GM21447 (cell line): ENCODE data around the gene KATNB1.
"Not testable (repeated sequence)": the region's sequence is repeated elsewhere in the genome, so short reads cannot be mapped to it uniquely, and the experiment has no call there.

Source experiments
- ATAC-seq: cut with Tn5 transposase; IDR thresholded peaks from one replicate; pipeline ENCODE4 v1.9.1; 2021; ENCODE audit not compliant: unreplicated experiment

Gene KATNB1

DNA sequence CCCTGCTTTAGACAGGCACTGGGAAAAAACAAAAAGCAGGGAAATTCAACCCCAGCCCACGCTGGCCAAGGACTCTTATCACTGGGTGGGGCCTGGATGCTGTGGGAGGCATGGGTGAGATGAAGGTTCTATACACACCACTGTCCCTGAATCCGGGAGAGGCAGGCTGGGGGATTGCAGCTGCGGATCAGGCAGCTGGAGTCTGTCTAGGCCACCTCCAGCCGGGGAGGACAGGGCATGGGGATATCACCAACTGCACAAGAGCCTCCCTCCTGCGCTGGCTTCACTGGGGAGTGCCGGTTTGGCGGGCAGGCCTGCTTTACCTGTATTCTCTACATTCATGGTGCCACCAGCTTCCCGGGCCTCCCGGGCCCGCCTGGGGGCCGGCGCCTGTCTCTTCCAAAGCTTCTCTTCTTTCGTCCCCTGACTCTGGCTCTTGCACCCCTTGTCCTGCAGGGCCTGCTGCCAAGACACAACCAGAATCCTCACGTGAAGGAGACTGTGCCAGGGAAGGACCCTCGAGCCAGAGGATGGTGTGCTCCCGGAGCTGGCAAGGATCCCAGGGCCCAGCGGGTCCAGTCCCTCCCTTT is 52.8 kb downstream of the KATNB1 start:
- no peak for ATAC-seq

- ATAC-seq = no peak
These were observed 53.4 kb downstream of the KATNB1 start for GRCh38 chr16:57788951-57789350.

DNA sequence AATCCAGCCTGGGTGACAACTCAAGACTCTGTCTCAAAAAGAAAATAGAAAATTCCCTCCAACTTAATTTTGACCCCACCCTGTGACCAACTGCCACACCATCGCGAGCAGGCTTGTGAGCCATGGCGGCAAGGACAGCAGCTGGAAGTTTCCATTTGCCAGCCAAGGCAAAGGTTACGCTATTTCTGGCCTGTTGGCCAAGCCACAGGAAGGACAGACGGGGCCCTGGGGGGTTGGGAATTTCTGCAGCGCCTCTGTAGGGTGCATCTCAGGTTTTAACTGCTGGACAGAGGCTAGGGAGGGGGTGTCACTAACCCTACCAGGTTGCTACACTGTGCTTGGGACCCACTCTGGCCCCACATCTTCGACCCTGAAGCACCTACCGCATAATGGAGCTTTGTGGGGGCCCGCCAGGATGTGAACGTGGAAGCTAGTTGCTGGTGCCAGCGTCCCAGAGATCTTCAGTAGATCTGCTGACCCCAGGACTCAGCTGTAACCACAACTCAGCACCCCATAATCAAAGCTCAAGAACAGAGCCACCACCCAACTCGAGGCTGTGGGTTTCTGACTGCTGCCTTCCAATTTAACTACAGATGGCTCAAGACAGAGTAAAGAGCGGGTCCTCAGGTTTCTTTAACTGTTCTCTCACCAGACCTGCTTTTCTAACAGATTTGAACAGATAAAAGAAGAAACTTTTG is 55.8 kb downstream of the KATNB1 start:
- no peak for ATAC-seq

DNA sequence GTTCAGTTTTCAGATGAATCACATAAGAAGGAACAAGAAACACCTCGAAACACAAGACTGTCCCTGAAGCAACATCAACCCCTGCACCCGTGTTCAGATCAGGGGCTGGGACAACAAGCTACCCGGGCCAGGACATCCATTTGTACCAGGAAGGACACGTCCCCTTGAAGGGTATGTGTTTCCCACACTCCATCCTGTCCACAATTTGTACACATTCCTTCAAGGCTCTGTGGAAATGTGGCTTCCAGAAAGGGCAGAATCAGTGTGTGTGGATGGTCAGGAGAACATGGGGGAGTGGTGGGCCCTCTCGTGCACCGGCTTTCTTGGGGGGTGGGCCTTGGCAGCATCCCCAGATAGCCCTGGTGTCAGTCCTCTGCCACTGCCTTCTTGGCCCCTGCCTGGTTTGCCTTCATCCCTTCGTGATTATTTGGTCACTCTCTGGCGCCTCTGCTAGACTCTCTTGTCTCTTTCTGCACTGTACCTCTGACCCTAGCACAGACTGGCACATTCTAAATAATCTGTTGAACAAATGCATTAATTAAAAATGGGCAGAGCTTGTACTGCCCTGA is 56.4 kb downstream of the KATNB1 start:
- ATAC-seq = no peak

DNA sequence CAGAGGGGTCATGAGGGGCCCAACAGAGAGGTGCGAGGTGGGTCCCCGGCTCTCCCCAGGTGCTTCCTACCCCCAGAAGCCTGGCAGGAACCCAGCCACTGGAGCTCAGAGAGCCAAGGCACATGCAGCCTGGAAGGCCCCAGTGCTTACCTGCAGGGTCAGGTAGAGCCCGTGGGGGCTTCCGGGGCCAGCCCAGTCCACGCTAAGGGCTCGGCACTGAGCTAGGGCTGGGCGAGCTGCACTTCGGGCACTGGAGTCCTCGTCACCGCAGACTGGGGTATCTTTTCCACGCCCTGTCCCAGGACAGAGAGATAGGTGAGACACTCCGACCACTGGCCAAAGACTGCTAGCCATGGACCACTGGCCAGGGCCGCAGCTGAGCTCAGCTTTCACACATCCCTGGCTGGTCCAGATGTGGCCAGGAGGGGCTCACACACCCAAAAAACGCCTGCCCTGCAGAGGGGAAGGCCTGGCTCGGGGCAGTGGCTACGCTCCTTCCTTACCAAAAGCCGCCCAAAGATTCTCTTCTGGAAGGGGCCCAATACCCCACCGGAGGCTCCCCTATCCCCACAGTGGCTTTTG is 59.4 kb downstream of the KATNB1 start:
- no peak for ATAC-seq

DNA sequence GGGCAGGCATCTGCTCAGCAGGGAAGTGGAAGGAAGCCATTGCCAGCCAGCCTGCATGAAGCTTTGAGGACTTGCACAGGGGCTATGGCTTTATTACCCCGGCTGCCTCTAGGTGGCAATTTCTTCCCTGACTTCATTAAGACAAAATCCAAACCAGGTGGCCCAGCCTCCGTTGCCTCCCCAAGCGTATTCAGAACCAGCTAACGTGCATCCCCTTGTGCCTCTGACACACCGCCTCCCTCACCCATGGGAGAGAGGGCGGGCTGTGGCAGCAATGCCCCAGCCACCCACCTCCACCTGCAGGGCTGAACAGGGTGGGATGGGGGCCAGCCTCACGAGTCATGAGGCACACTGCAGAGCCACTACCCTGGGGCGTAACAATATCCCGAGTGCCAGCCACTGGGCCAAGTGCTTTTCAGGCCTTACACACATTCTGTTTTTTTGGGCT is 59.9 kb downstream of the KATNB1 start:
- no peak for ATAC-seq

DNA sequence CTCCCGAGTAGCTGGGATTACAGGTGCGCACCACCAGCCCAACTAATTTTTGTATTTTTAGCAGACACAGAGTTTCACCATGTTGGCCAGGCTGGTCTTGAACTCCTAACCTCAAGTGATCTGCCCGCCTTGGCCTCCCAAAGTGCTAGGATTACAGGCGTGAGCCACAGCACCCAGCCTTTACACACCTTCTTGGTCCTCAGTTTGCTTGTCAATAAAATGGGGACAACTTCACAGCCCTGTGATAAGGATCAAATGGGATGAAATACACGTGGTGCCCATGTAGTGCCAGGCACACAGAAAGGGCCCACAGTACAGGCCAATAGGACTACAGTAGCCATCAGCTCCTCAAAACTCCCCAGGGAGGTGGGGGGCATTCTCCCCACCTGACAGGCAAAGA is 60.4 kb downstream of the KATNB1 start:
- not testable (repeated sequence) for ATAC-seq

DNA sequence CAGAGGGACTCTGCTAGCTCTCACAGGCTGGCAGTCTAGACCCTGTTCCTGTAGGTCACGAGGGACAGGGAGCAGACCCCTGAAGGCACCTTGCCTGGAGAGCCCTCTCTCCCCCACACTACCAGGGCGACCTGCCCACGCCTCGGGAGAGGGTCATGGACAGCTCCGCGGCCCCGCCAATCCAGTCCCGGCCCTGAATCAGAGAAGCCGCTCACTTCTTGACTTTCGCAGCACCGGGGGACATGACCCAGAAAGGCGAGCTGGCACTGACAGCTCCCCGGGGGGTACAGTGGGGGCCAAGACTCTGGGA is 61.6 kb downstream of the KATNB1 start:
- ATAC-seq = no peak

DNA sequence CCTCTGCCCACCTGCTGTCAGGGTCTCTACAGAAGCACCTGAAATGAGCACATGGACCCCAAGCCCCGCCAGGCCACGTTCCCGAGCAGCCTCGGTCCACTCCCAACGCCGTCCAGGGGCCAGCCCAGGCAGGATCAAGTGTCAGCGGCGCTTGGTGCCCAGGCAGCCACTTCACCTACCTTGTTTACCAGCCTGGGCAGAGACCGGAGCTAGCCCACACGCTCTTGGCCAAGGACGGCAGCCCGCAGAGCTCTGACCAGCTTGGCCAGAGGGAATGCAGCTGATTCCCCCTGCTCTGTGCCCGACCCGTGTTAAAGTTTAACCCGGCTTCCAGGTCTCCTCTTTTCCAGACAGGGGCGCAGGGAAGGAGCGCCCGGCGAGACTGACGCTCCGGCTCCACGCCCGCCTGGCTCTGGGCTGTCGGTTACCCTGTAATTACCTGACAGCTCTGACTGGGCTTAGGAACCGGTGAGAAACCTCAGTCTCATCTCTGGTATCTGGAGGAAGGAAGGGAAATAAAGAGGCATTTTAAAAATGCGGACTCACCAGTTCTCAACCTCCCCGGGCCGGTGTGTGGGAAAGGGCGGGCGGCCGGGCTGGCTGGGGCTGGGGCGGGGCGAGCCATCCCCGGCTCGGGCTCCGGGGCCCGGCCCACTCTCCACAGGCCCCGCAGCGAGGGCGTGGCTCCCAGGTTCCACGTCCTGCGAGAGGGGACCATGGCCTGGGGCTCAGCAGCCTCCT is 62.1 kb downstream of the KATNB1 start:
- no peak for ATAC-seq

DNA sequence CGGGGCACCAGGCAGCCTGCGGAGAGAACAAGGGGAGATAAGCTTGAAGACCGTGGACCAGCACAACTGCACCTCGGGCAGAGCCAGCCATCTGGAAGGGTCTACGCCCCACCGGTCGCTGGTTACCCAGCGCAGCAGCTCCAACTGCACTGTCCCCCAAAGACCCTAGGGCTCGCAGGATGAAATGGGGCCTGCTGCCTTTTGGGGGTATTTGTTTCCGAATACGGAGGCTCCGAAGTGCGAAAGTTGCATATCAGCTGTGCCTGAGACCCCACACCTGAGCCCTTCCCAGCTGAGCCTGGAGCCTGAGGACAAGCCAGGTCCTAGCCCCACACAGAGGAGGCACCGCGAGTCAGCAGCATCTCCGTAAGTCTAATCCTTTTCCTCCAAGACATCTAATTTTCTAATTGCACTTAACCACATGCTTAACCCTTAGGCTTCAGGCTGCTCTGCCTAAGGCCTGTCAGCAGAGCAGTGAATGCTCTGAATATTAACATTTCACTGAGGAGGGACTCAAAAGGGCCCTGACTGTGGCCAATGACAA is 62.8 kb downstream of the KATNB1 start:
- ATAC-seq = no peak

DNA sequence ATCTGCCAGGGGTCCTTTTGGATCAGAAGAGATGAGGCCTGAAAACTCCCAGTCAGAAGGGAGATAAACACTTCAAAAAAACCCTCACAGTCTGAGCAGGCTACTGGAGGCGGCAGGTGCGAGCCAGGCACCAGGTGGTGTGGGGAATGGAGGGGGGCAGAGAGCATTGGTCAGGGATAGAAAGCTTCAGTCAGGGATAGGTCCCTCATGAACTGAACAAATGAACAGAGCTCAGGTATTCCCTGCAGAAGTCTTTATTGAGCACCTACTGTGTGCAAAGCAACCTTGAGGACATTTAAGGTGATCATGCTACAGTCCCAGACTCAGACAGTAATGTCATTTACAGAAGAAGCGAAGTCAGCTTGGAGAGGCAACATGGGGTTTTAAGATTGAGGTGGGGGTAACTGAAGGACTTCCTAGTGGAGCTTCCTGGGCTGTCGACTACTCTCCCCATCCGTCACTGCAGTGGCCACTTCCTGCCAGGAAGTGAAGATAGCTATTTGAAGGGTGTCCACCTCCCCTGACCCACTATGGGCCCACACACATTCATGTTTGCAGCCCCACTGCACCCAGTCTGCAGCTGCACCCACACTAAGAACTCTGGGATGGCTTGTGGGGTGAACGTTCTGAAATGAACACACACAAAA is 63.5 kb downstream of the KATNB1 start:
- ATAC-seq = no peak

DNA sequence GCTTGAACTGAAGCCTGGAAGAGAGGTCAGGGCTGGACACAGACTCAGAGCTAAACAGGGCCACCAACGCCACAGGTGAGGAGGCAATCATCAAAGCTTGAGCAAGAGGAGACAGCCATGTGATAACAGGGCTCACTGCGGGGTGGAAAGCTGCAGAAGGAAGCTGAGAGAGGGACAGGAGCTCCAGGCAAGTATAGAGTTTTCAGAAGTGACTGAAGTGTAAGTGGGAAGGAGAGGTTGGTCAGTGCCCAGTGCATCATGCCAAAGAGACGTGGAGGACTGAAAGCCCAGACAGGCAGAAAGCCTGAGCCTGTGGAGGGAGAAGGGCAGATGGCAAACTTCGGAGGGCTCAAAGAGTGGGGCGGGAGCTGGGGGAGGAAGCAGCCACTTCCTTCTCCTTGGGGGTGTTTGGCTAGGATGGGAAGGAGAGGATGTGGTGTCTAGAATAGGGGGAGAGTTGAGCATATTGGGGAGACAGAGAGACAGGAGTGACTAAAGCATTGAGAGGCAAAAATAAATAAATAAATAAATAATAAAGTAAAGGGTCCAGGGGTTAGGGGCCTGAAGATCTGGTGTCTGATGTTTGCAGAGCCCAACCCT is 64.1 kb downstream of the KATNB1 start:
- ATAC-seq = no peak

GRCh38 chr16:57800200-57801097 is 64.9 kb downstream of the KATNB1 start:
- ATAC-seq = no peak

DNA sequence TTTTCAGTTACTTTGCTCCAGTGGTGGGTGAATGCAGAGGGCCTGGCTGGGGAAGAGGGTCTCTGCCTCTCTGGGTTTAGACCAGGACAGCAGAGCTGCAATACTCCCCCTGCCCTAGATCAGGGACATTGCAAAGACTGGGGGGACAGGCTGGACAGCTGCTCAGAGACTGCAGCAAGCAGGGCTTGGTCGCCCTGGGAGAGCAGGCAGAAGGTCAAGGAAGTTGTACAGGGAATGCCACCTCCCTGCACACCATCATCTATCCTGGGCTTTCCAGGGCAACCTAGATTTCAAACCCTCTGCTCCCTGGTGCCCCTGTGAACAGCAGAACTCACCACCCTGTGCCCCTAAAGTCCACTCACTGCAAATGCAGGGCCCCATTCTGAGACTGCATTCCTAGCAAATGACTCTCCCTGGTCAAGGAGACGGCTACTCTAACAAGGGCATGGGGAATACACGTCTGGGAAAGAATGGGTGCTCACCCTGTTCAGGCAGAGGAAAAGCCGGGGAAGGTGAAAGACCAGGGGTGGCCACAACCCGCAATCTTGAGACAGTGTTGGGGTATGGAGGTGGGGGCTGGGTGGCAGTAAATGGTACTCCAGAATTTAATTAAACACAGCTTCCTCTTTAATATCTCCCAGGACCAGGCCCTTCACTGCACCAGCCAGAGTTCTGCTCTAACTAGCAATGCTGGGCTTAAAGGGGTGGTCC is 65.7 kb downstream of the KATNB1 start:
- no peak for ATAC-seq

DNA sequence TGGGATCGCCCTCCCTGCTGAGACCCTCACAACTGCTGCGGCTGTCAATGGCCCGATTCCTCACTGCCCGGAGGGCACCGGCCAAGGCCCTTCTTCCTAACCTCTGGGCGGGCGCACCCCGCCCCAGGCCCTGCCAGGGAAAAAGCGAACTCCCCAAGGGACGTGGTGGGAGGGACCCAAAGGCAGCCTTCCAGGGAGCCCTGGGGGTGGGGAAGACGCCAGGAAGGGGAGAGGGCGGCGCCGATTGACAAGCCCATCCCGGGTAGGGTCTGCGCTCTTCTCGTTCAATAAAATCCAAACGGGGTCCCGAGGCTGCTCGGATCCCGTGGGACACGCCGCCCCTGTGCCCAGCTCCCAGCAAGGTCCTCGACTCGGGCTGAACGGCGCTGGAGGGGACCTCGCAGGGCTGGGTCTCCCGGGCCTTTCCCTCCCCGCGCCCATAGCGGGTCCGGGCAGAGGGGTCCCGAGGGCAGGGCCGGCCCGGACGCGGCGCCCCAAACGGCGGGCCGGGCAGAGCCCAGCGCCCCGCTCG is 66.3 kb downstream of the KATNB1 start:
- ATAC-seq = no peak

DNA sequence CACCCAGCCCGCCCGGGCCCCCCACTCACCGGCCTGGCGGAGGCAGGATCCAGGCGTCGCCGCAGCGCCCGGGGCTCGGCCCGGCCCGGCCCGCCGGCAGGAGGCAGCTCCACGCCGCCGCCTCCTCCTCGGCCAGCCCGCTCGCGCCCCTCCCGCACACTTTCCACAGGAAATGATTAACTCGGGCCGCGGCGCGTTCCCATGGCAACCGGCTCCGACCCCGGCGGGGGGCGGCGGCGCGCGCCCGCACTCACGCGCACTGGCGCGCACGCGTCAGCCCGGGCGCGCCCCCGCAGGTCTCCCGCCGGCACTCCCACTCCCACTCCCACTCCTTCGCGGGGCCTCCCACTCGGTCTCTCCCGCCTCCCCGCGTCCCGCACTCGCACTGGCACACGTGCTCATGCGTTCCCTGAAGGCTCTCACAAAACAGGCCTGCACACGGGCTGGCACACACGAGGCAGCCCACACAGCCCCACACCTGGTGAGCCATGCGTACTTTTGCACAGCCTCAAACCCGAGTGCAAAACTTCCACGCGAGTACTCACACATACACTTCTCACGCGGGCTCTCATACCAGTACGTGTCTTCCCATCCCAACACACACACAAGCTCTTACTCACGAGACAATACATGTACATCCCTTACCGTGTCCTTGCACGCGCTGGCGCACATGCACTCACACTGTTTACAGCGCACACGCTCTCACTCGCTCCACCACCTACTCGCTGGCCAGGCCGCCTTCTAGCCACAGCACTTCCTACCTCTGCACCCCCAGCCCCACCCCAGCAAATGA is 67.0 kb downstream of the KATNB1 start, which contains the start of gene KIFC3:
KIFC3 (minus strand) TSS at position 151 of the 793 bp plus-strand sequence. CDS start 4,248 bp downstream, outside the sequence.
- no peak for ATAC-seq

DNA sequence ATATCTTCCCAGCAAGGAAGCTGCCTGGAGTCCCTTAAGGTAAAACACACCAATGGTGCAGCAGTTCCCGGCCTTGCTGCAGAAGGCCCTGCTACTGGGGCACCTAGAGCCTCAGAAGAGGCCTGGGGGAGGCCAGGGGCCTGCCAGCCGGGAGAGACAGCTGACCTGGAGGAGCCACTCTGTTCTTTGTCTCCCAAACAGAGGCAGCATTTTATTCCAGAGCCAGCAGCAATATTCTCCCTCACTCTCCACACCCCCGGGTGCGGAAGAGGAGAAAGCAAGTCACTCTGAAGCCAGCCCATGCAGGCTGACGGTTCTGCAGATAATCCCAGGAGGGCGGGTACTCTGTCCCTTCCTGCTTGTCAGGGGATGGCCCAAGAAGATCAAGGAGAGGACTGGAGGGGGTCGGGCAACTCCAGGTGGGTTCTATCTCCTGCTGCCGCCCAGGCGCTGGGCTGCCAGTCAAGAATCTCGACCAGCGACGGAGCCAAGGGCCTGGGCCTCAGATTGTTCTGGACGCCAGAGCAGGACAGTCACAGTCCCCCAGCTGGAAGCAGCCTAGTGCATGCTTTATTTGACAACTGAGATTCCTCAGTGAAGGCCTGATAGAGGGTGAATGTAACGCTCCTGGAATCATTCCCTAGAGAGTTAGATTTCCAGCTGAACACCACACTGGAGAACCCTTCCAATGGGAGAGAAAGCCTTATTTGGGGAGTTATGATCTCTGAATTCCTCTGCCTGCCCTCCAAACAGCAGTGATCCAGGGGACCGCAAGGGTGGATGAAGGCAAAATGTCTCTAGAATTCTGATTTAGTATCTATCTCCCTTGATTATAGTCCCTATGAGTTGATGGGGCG is 67.8 kb downstream of the KATNB1 start:
- ATAC-seq = no peak
